Smooth muscle cell (in vitro differentiated cells): ENCODE data around the gene RNU5B-1. TPM values are rescaled to one million over a fixed set of nuclear protein-coding genes. Genes with fewer than 3 reads are reported as not detected.

Experiments
- DNase-seq: peaks from one replicate; lab custom pipeline; 2025; ENCODE audit not compliant: unreplicated experiment; lab: John Stamatoyannopoulos, UW
- H2AFZ ChIP-seq: fragments of 200-600 bp; sonication (generic); 2 replicates; pipeline ENCODE4 v1.6.0; 2016; ENCODE audit warnings: antibody characterized with exemption, low read depth, mild to moderate bottlenecking
- H3F3A ChIP-seq: fragments of 200-600 bp; sonication (generic); 2 replicates; pipeline ENCODE4 v1.6.0; 2017; ENCODE audit warnings: antibody characterized with exemption, low read depth
- H3K27ac ChIP-seq: fragments of 200-600 bp; sonication (generic); 2 replicates; pipeline ENCODE4 v1.5.1; 2016; ENCODE audit warnings: low read depth, mild to moderate bottlenecking
- H3K27me3 ChIP-seq: fragments of 200-600 bp; sonication (generic); 2 replicates; pipeline ENCODE4 v1.6.1; 2016; ENCODE audit warnings: low read depth, mild to moderate bottlenecking
- H3K36me3 ChIP-seq: fragments of 200-600 bp; sonication (generic); 2 replicates; pipeline ENCODE4 v1.5.1; 2016; ENCODE audit warnings: low read depth
- H3K4me1 ChIP-seq: fragments of 200-600 bp; sonication (generic); 2 replicates; pipeline ENCODE4 v1.5.1; 2016; ENCODE audit warnings: low read depth
- H3K4me2 ChIP-seq: fragments of 200-600 bp; sonication (generic); 2 replicates; pipeline ENCODE4 v1.6.0; 2016; ENCODE audit warnings: mild to moderate bottlenecking
- H3K4me3 ChIP-seq: fragments of 200-600 bp; sonication (generic); 2 replicates; pipeline ENCODE4 v1.5.1; 2016; ENCODE audit warnings: mild to moderate bottlenecking
- H3K79me2 ChIP-seq: fragments of 200-600 bp; sonication (generic); 2 replicates; pipeline ENCODE4 v1.6.0; 2016; ENCODE audit warnings: low read depth, mild to moderate bottlenecking
- H3K9ac ChIP-seq: fragments of 200-600 bp; sonication (generic); 2 replicates; pipeline ENCODE4 v1.6.0; 2016; ENCODE audit warnings: low read depth
- H3K9me3 ChIP-seq: fragments of 200-600 bp; sonication (generic); replicated peaks from 2 replicates; pipeline ENCODE4 v1.5.1; 2016; ENCODE audit warnings: low read depth
- H4K20me1 ChIP-seq: fragments of 200-600 bp; sonication (generic); 2 replicates; pipeline ENCODE4 v1.6.0; 2016; ENCODE audit warnings: low read depth
- WGBS: methylation state at CpG from one replicate; pipeline ENCODE4 v1.1.7; 2016; ENCODE audit warnings: low lambda C conversion rate; 5-methylcytosine and 5-hydroxymethylcytosine counted together
- polyA plus RNA-seq: library from polyadenylated mRNA; unstranded; fragments of >200 nt; fragmentation: Nextera tagmentation; extraction: Ambion mirVana; gene quantifications from 2 replicates; pipeline ENCODE4 v1.2.1, GENCODE V29; 2016
- total RNA-seq: library from RNA; depleted of rRNA; stranded (reverse); fragments of >200 nt; gene quantifications from 2 replicates; pipeline ENCODE4 v1.2.3, GENCODE V29; 2014
- TF ChIP-seq, protein P1 (sequence below): fragments of 200-600 bp; sonication (generic); IDR thresholded peaks from 2 replicates; pipeline ENCODE4 v1.5.1; 2017; ENCODE audit warnings: borderline replicate concordance, mild to moderate bottlenecking, antibody characterized with exemption; ENCODE audit not compliant: insufficient read depth, poor library complexity, severe bottlenecking

The RNU5B-1 gene
- total and polyA plus RNA-seq, 2 experiments from 2014 or later = not detected

DNA sequence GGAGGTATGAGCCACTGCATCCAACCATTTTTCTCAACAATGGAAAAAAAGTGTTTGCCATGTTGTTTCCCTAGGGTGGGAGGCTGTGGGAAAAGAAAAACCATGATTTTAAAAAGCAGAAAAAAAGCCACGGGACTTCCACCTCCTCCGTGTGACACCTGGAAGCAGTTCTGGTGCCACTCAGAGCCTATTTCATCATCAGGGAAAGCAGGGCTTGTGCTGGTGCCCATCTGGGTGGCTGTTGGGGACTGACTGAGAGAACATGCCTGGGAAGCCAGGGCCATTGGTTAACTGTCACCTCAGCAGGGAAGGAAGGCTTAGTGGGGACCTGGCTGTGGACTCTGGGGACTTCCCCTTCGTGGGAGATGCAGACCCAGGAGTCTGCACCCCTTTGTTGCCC lies 7.3 kb downstream of the RNU5B-1 start:
- TF ChIP-seq, protein P1, sequence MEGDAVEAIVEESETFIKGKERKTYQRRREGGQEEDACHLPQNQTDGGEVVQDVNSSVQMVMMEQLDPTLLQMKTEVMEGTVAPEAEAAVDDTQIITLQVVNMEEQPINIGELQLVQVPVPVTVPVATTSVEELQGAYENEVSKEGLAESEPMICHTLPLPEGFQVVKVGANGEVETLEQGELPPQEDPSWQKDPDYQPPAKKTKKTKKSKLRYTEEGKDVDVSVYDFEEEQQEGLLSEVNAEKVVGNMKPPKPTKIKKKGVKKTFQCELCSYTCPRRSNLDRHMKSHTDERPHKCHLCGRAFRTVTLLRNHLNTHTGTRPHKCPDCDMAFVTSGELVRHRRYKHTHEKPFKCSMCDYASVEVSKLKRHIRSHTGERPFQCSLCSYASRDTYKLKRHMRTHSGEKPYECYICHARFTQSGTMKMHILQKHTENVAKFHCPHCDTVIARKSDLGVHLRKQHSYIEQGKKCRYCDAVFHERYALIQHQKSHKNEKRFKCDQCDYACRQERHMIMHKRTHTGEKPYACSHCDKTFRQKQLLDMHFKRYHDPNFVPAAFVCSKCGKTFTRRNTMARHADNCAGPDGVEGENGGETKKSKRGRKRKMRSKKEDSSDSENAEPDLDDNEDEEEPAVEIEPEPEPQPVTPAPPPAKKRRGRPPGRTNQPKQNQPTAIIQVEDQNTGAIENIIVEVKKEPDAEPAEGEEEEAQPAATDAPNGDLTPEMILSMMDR = no peak
- Histone ChIP-seq H4K20me1 (no peaks in the 10 kb centered on the region), H3K36me3 (no peaks in the 10 kb centered on the region), H3K27me3 (no peaks in the 10 kb centered on the region), H3K79me2 (no peaks in the 10 kb centered on the region), H3K4me3 (no peak overlapping the region), H3K4me2 (no peak overlapping the region), H3K9me3 (no peaks in the 10 kb centered on the region), H2AFZ (no peak overlapping the region), H3F3A (peaks cover 8% of the 10 kb centered on the region), H3K4me1 (peaks cover 6% of the 10 kb centered on the region), H3K9ac (no peak overlapping the region), H3K27ac (no peak overlapping the region)
- DNase-seq = no peak
- WGBS = 79% methylated on average over 3 of the region's 3 CpGs

DNA sequence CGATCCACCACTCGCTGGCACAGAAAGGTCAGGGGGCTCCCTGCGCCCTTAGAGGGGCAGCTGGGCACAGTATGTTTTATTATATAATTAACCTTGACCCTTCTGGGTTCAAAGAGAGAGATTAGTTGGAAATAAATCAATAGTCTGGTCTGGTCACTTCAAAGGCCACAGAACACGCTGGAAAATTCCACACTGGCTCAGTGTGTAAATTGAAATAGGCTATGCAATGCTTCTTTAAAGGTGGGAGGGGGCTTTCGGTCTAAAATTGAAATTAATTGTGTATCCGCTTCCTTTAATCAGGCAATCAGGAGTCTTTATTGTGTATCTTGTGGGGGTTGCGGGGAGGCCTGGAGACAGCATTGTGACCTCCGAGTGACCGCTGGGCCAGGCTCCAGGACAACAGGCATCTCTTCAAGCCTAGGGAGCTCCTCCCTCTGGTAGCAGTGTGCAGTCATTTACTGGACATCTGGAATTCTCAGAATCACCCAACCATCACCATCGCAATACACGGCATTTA lies 8.0 kb downstream of the RNU5B-1 start:
- Histone ChIP-seq H3K36me3 (no peaks in the 10 kb centered on the region), H2AFZ (no peak overlapping the region), H3F3A (peaks cover 8% of the 10 kb centered on the region), H3K79me2 (no peaks in the 10 kb centered on the region), H3K4me1 (peaks cover 6% of the 10 kb centered on the region), H4K20me1 (no peaks in the 10 kb centered on the region), H3K4me2 (no peak overlapping the region), H3K4me3 (no peak overlapping the region), H3K9ac (no peak overlapping the region), H3K9me3 (no peaks in the 10 kb centered on the region), H3K27me3 (no peaks in the 10 kb centered on the region), H3K27ac (no peak overlapping the region)
- DNase-seq = no peak
- TF ChIP-seq, protein P1 = no peak
- WGBS = 77% methylated on average over 11 of the region's 11 CpGs

DNA sequence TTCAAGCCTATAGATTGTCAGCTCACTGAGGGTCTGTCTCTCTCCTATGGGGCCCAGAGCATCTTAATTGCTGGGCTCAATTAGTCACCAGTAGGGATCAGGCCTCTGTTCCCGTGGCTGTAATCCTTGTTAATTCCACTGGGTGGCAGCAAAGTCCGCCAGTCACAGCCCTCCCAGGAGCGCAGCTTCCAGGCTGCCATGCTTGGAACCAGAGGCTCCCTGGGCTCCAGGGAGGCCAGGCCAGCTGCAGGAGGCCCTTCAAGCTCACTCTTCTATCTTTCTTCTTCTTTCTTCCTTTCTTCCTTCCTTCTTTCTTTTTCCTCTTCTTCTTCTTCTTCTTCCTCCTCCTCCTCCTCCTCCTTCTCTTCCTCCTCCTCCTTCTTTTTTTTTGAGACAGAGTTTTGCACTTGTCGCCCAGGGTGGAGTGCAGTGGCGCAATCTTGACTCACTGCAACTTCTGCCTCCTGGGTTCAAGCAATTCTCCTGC lies 14.4 kb downstream of the RNU5B-1 start:
- peak; percentile 54 for DNase-seq
- Histone ChIP-seq H3K79me2 (no peaks in the 10 kb centered on the region), H3K27ac (no peak overlapping the region), H3F3A (no peaks in the 10 kb centered on the region), H3K9me3 (no peaks in the 10 kb centered on the region), H3K9ac (no peak overlapping the region), H3K36me3 (no peaks in the 10 kb centered on the region), H4K20me1 (no peaks in the 10 kb centered on the region), H3K4me2 (no peak overlapping the region), H2AFZ (no peak overlapping the region), H3K27me3 (no peaks in the 10 kb centered on the region), H3K4me1 (no peaks in the 10 kb centered on the region), H3K4me3 (no peak overlapping the region)
- TF ChIP-seq, protein P1 = peak; percentile 87
- WGBS = 39% methylated on average over 5 of the region's 5 CpGs

DNA sequence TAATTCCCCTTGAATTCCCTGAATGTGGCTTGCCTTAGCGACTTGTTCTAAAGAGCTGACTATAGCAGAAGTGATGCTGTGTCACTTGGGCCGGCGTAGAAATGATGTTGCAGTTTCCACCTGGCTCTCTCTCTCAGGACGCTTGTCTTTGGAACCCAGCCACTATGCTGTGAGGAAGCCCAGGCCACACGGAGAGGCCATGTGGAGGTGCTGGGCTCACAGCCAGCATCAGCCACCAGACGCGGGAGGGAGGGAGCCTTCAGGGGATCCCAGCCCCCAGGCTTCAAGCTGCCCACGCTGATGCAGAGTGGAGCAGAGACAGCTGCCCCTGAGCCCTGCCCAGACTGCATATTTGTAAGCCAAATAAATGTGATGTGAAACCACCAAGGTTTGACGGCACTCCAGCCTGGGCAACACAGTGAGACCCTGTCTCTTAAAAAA lies 18.6 kb downstream of the RNU5B-1 start:
- Histone ChIP-seq H3K27me3 (no peaks in the 10 kb centered on the region), H3K4me3 (no peak overlapping the region), H3K4me1 (peaks cover 4% of the 10 kb centered on the region), H4K20me1 (no peaks in the 10 kb centered on the region), H3K4me2 (no peak overlapping the region), H3K27ac (no peak overlapping the region), H3K9ac (no peak overlapping the region), H3K9me3 (no peaks in the 10 kb centered on the region), H3F3A (no peaks in the 10 kb centered on the region), H2AFZ (no peak overlapping the region), H3K36me3 (no peaks in the 10 kb centered on the region), H3K79me2 (no peaks in the 10 kb centered on the region)
- 18% methylated on average over 9 of the region's 9 CpGs for WGBS
- TF ChIP-seq, protein P1 = no peak
- DNase-seq = peak; percentile 31
